ENCODE results near the gene GALNT2.

- no peak for TF ChIP-seq POLR2A (IDR thresholded peaks at IDR 0.05)
- no peak for TF ChIP-seq CTCF (IDR thresholded peaks at IDR 0.05)
These were observed 82.9 kb downstream of the GALNT2 start for GRCh38 chr1:230149751-230150584.

All from tibial nerve (tissue), 3 donors.